Activated CD4-positive, alpha-beta T cell treated with anti-CD3 and anti-CD28 coated beads for 36 hours (primary cell): ENCODE results near the gene ECE2. TPM values are rescaled to one million over a fixed set of nuclear protein-coding genes. Genes with fewer than 3 reads are reported as not detected.

ENCODE experiments used
- ATAC-seq: fragments of 200-7000 bp; cut with Tn5 transposase; one replicate; pipeline ENCODE4 v1.10.0; 2021; ENCODE audit warnings: mild to moderate bottlenecking, moderate library complexity
- CTCF ChIA-PET: fragments of 350-600 bp; sonication (Branson Sonifier 250); formaldehyde crosslinking; loops from one replicate; lab custom pipeline; 2021; ENCODE audit warnings: antibody characterized with exemption; lab: Charles Lee
- POLR2A ChIA-PET: fragments of 350-600 bp; sonication (Branson Sonifier 250); formaldehyde crosslinking; loops from one replicate; lab custom pipeline; 2021; ENCODE audit warnings: antibody characterized with exemption, inconsistent platforms; lab: Charles Lee
- DNase-seq: peaks from one replicate; pipeline ENCODE4 v3.0.0-alpha.2; 2020
- H3K27ac Mint-ChIP-seq: one replicate; pipeline ENCODE4 v1.8.0; 2021; ENCODE audit warnings: mixed read lengths
- H3K27me3 Mint-ChIP-seq: one replicate; pipeline ENCODE4 v1.8.0; 2021; ENCODE audit warnings: mixed read lengths
- H3K36me3 Mint-ChIP-seq: one replicate; pipeline ENCODE4 v1.8.0; 2021; ENCODE audit warnings: low read depth, mixed read lengths
- H3K4me1 Mint-ChIP-seq: one replicate; pipeline ENCODE4 v1.8.0; 2021; ENCODE audit warnings: mixed read lengths
- H3K4me3 Mint-ChIP-seq: one replicate; pipeline ENCODE4 v1.8.0; 2021; ENCODE audit warnings: mild to moderate bottlenecking, moderate library complexity, mixed read lengths
- H3K9me3 Mint-ChIP-seq: one replicate; pipeline ENCODE4 v1.8.0; 2021; ENCODE audit warnings: low read depth, mixed read lengths
- intact Hi-C, 2 experiments: fragments of 100-400 bp; cut with DNase I in 1 of 2; cut with micrococcal nuclease in 1 of 2; formaldehyde crosslinking; loops; one replicate each; pipeline versions ENCODE4 v1.14.2 to v1.15.1; 2022 to 2024; cut with DNase I, micrococcal nuclease
- total RNA-seq, 2 experiments: library from RNA; stranded (reverse); gene quantifications; one replicate each; pipeline ENCODE4 v1.2.3, GENCODE V29; 2021

The ECE2 gene
- total RNA-seq, 2 experiments from 2014 or later: not detected

DNA sequence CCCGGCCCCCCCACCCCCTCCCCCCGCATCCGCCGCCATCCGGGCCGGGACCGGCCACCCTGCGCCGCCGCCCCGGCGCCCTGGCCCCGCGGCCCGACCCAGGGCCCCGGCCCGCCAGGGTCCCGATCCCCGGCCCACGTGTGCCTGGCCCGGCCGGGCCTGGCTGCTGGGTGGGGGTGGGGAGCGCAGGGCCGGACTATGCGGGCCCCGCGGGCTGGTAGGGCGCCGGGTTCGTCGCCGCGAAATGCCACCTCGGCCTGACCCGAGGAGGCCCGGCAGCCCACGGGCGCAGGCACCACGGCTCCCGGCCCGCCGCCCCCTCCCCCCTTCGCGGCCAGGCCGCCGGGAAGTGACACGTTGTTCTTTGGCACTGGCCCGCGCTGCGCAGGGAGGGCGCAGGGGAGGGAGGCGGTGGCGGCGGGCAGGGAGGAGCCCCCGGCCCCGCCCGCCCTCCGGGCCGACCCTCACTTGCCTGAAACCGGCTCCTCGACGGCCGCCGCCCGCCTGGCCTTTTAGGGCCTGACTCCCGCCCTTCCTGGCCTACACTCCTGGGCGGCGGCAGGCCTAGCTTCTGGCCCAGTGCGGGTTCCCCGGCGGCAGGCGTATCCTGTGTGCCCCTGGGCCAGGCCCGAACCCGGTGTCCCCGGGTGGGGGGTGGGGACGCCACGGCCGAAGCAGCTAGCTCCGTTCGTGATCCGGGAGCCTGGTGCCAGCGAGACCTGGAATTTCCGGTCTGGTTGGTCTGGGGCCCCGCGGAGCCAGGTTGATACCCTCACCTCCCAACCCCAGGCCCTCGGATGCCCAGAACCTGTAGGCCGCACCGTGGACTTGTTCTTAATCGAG, 39.1 kb downstream of the ECE2 start:
- POLR2A ChIA-PET: interaction anchor here (2.2 kb wide), 1 partner anchor 10 kb away, joined by 10 read pairs; no protein-coding TSS in a partner anchor
- H3K36me3 Mint-ChIP-seq: peaks cover 32% of the 10 kb centered on the region
- CTCF ChIA-PET: interaction anchor here (0.6 kb wide), 1 partner anchor 33 kb away, joined by 3 read pairs; no protein-coding TSS in a partner anchor

DNA sequence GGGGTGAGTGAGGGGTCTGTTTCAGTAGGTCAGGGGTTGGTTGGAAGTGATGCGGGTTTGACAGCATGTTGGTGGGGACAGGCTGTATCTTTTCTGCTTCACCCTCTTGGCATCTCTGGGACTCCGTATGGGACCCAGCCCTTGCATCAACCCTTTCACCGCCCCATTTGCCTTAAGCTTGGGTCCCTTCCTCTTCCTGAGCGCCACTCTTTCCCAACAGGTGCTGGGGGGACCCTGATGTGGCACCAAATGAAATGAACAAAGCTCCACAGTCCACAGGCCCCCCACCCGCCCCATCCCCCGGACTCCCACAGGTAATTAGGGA, 39.7 kb downstream of the ECE2 start:
- peak overlapping the region; percentile 84 for H3K4me3 Mint-ChIP-seq
- no peak for DNase-seq
- H3K36me3 Mint-ChIP-seq: peaks cover 34% of the 10 kb centered on the region
- peak overlapping the region; percentile 88 for H3K27ac Mint-ChIP-seq
- ChIA-PET CTCF (interaction anchor here (1.1 kb wide), 1 partner anchor 13 kb away, joined by 3 read pairs; no protein-coding TSS in a partner anchor), POLR2A (interaction anchor here (2.2 kb wide), 1 partner anchor 10 kb away, joined by 10 read pairs; no protein-coding TSS in a partner anchor)
- peak; percentile 6 for ATAC-seq
- no peaks in the 10 kb centered on the region for H3K9me3 Mint-ChIP-seq
- no peaks in the 10 kb centered on the region for H3K27me3 Mint-ChIP-seq
- intact Hi-C loops: loop anchor here (2.0 to 5.0 kb wide), 3 partner anchors 47 to 678 kb away; partner anchors contain the start of genes AP2M1 (in 1 of the 2) and KLHL24 (in 1 of the 2)
- H3K4me1 Mint-ChIP-seq: peaks cover 37% of the 10 kb centered on the region

More for the DNA sequence above, 39.1 kb downstream of the ECE2 start:
- ATAC-seq (peak; percentile 37), DNase-seq (peak; percentile 74)
- intact Hi-C loops: loop anchor here (1.0 to 5.0 kb wide), 9 partner anchors 16 to 678 kb away; partner anchors contain the start of genes AP2M1 (in 2 of the 2), EEF1AKMT4 (in 2 of the 2), PSMD2 (in 2 of the 2) and ABCF3 (in 1 of the 2)
- Mint-ChIP-seq H3K4me3 (peak overlapping the region; percentile 84), H3K4me1 (peaks cover 34% of the 10 kb centered on the region), H3K9me3 (no peaks in the 10 kb centered on the region), H3K27me3 (no peaks in the 10 kb centered on the region), H3K27ac (peak overlapping the region; percentile 88)

DNA sequence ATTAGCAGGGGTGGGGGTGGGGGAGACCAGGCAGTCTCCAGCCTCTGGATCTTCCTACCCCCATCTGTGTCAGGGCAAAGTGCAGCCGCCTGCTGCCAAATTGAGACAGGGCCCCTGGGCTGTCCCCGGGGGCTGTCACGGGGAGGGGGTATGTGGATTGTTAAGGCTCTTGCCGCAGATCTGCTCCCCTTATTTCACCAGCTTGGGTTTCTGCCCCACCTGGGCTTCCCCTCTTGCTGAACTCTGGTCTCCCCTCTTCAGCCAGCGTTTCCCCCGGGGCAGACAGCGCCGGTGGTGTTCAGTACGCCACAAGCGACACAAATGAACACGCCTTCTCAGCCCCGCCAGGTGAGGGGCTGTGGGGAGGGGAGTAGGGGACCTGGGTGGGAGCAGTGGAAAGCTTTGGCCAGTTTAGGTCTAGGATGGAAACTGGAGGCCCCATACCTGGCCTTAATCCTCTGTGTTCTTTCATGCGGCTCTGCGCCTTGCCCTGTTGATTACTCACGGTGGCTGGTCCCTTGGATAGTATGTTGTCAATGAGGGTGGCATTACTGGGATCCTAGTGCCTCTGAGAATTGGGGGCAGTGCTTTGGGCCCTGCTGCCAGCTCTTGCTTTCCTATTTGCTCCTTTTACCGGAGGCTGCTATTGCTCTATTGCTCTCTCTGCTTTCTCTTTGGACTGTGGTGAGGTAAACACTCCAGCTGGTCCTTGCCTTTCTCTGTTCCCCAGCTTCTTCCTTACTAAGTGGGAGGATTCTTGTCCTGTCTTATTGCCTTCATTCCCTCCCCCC, 40.2 kb downstream of the ECE2 start:
- no peaks in the 10 kb centered on the region for H3K9me3 Mint-ChIP-seq
- no peaks in the 10 kb centered on the region for H3K27me3 Mint-ChIP-seq
- POLR2A ChIA-PET: interaction anchor here (0.8 to 2.2 kb wide), 4 partner anchors 9 to 80 kb away, joined by 3 to 10 read pairs (median 4); no protein-coding TSS in a partner anchor
- H3K36me3 Mint-ChIP-seq: peaks cover 39% of the 10 kb centered on the region
- peak overlapping the region; percentile 84 for H3K4me3 Mint-ChIP-seq
- CTCF ChIA-PET: interaction anchor here (0.8 to 1.1 kb wide), 2 partner anchors 12 to 132 kb away, joined by 3 read pairs; no protein-coding TSS in a partner anchor
- peak overlapping the region; percentile 88 for H3K27ac Mint-ChIP-seq
- no peak for DNase-seq
- peaks cover 39% of the 10 kb centered on the region for H3K4me1 Mint-ChIP-seq
- no peak for ATAC-seq
- intact Hi-C loops: loop anchor here (1.0 to 5.0 kb wide), 4 partner anchors 18 to 679 kb away; partner anchors contain the start of genes AP2M1 (in 1 of the 2) and KLHL24 (in 1 of the 2)

DNA sequence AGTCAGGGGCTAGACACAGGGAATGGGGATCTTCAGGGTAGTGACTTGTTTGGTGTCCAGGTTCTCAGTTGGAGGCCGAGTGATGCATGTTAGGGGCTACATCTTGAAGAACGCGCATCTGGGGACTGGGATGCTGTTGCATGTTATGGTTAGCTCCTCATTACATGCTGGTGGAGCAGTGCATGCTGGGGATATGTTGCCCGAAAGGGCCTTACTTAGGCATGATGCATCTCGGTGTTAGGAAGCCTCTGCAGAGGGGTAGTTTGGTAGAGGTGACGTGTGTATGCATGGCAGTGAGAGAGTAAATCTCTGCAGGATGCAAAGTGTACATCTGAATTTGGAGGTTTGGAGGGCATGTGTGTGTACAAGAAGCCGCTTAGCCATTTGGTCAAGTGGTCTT, 41.0 kb downstream of the ECE2 start:
- peaks cover 39% of the 10 kb centered on the region for H3K4me1 Mint-ChIP-seq
- ATAC-seq (no peak), DNase-seq (no peak)
- H3K36me3 Mint-ChIP-seq: peaks cover 46% of the 10 kb centered on the region
- intact Hi-C loops: loop anchor here (1.0 to 5.0 kb wide), 3 partner anchors 18 to 679 kb away; partner anchors contain the start of genes AP2M1 (in 1 of the 2) and KLHL24 (in 1 of the 2)
- ChIA-PET POLR2A (interaction anchor here (0.8 to 2.2 kb wide), 4 partner anchors 8 to 80 kb away, joined by 3 to 10 read pairs (median 4); no protein-coding TSS in a partner anchor), CTCF (interaction anchor here (0.8 kb wide), 1 partner anchor 133 kb away, joined by 3 read pairs; no protein-coding TSS in a partner anchor)
- H3K27me3 Mint-ChIP-seq: no peaks in the 10 kb centered on the region
- H3K9me3 Mint-ChIP-seq: no peaks in the 10 kb centered on the region
- H3K27ac Mint-ChIP-seq: peak overlapping the region; percentile 88
- peak overlapping the region; percentile 84 for H3K4me3 Mint-ChIP-seq

DNA sequence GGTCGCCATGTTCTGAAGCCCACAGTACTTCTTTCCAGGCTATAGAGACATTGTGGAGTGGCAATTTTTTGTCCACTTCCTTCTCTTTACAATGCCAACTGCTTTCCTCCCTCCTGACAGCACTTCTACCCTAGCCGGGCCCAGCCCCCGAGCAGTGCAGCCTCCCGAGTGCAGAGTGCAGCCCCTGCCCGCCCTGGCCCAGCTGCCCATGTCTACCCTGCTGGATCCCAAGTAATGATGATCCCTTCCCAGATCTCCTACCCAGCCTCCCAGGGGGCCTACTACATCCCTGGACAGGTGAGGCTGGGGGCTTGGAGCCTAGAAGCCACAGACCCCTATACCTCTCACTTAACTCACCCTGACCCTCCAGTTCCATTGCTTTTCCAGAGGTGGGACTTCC, 41.4 kb downstream of the ECE2 start:
- peaks cover 49% of the 10 kb centered on the region for H3K36me3 Mint-ChIP-seq
- DNase-seq (no peak), ATAC-seq (no peak)
- ChIA-PET CTCF (no interaction called here), POLR2A (no interaction called here)
- H3K4me3 Mint-ChIP-seq: peak overlapping the region; percentile 84
- intact Hi-C loops: loop anchor here (5.0 kb wide), 2 partner anchors 145 to 680 kb away; partner anchors contain the start of genes AP2M1 (in 1 of the 2) and KLHL24 (in 1 of the 2)
- peaks cover 39% of the 10 kb centered on the region for H3K4me1 Mint-ChIP-seq
- H3K27me3 Mint-ChIP-seq: no peaks in the 10 kb centered on the region
- H3K9me3 Mint-ChIP-seq: no peaks in the 10 kb centered on the region
- peak overlapping the region; percentile 35 for H3K27ac Mint-ChIP-seq

DNA sequence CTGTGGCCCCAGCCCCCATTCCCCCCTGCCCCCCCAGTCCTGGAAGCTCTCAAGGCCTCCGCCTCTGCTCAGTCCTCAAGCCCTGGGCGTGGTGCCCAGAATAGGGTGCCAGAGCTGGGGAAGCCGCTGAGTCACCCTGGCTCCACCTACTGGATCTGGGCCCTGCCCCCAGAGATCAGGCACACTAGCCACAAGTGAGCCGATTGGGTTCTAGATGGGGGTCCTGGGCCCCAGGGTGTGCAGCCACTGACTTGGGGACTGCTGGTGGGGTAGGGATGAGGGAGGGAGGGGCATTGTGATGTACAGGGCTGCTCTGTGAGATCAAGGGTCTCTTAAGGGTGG, 44.3 kb downstream of the ECE2 start:
- Mint-ChIP-seq H3K9me3 (no peaks in the 10 kb centered on the region), H3K4me1 (peaks cover 54% of the 10 kb centered on the region), H3K4me3 (no peak overlapping the region), H3K27ac (peak overlapping the region; percentile 57), H3K36me3 (peaks cover 77% of the 10 kb centered on the region), H3K27me3 (no peaks in the 10 kb centered on the region)
- ATAC-seq (peak; percentile 78), DNase-seq (peak; percentile 76)
- intact Hi-C loops: no loop called here
- ChIA-PET POLR2A (interaction anchor here (0.6 kb wide), 1 partner anchor 17 kb away, joined by 3 read pairs; no protein-coding TSS in a partner anchor), CTCF (interaction anchor here (1.6 kb wide), 1 partner anchor 70 kb away, joined by 5 read pairs; the partner anchor contains the start of gene EEF1AKMT4)

DNA sequence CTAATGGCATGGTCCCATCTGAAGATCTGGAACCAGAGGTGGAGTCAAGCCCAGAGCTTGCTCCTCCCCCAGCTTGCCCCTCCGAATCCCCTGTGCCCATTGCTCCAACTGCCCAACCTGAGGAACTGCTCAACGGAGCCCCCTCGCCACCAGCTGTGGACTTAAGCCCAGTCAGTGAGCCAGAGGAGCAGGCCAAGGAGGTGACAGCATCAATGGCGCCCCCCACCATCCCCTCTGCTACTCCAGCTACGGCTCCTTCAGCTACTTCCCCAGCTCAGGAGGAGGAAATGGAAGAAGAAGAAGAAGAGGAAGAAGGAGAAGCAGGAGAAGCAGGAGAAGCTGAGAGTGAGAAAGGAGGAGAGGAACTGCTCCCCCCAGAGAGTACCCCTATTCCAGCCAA, 45.8 kb downstream of the ECE2 start:
- peak overlapping the region; percentile 39 for H3K27ac Mint-ChIP-seq
- peaks cover 58% of the 10 kb centered on the region for H3K4me1 Mint-ChIP-seq
- ChIA-PET POLR2A (no interaction called here), CTCF (no interaction called here)
- no peaks in the 10 kb centered on the region for H3K9me3 Mint-ChIP-seq
- DNase-seq (no peak), ATAC-seq (no peak)
- no peak overlapping the region for H3K4me3 Mint-ChIP-seq
- peaks cover 82% of the 10 kb centered on the region for H3K36me3 Mint-ChIP-seq
- intact Hi-C loops: no loop called here
- no peaks in the 10 kb centered on the region for H3K27me3 Mint-ChIP-seq

DNA sequence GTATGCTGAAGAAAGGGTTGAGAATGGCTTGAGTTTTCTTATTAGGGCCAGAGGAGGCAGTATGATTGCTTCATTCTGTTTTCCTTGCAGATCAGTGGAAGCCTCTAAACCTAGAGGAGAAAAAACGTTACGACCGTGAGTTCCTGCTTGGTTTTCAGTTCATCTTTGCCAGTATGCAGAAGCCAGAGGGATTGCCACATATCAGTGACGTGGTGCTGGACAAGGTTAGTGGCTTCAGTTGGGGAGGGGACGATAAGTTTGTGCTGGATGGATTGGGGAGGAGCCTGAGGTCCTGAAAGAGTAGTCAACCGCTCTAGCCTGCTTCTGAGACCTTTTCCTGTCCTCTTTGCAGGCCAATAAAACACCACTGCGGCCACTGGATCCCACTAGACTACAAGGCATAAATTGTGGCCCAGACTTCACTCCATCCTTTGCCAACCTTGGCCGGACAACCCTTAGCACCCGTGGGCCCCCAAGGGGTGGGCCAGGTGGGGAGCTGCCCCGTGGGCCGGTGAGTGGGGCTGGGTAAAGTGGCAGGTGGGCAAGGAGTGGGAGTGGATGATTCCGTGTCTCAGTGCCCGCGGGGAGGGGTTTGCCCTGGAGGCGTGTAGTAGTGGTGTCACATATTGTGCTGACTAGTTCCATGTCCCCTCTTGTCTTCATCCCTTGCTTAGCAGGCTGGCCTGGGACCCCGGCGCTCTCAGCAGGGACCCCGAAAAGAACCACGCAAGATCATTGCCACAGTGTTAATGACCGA, 47.1 kb downstream of the ECE2 start:
- peaks cover 45% of the 10 kb centered on the region for H3K4me1 Mint-ChIP-seq
- DNase-seq (no peak), ATAC-seq (no peak)
- H3K4me3 Mint-ChIP-seq: no peak overlapping the region
- ChIA-PET CTCF (no interaction called here), POLR2A (no interaction called here)
- H3K27ac Mint-ChIP-seq: peak overlapping the region; percentile 43
- no peaks in the 10 kb centered on the region for H3K9me3 Mint-ChIP-seq
- intact Hi-C loops: no loop called here
- peaks cover 82% of the 10 kb centered on the region for H3K36me3 Mint-ChIP-seq
- no peaks in the 10 kb centered on the region for H3K27me3 Mint-ChIP-seq

DNA sequence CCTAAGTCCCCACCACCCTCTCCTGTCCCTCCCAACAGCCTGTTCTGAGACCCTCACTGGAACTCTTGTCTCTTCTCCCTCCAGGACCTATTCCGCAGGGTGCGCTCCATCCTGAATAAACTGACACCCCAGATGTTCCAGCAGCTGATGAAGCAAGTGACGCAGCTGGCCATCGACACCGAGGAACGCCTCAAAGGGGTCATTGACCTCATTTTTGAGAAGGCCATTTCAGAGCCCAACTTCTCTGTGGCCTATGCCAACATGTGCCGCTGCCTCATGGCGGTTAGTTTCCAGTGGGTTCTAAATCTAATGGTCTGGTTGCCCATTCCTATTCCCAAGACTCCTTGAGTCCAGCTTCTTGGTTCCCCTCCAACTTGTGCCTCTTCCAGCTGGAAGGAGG, 47.9 kb downstream of the ECE2 start:
- Mint-ChIP-seq H3K9me3 (no peaks in the 10 kb centered on the region), H3K27me3 (no peaks in the 10 kb centered on the region), H3K4me1 (peaks cover 45% of the 10 kb centered on the region), H3K36me3 (peaks cover 87% of the 10 kb centered on the region), H3K4me3 (no peak overlapping the region), H3K27ac (peak overlapping the region; percentile 31)
- ATAC-seq (no peak), DNase-seq (no peak)
- intact Hi-C loops: no loop called here
- ChIA-PET CTCF (interaction anchor here (0.7 to 1.0 kb wide), 2 partner anchors 30 to 222 kb away, joined by 3 read pairs; no protein-coding TSS in a partner anchor), POLR2A (interaction anchor here (2.5 kb wide), 1 partner anchor 8 kb away, joined by 10 read pairs; no protein-coding TSS in a partner anchor)

DNA sequence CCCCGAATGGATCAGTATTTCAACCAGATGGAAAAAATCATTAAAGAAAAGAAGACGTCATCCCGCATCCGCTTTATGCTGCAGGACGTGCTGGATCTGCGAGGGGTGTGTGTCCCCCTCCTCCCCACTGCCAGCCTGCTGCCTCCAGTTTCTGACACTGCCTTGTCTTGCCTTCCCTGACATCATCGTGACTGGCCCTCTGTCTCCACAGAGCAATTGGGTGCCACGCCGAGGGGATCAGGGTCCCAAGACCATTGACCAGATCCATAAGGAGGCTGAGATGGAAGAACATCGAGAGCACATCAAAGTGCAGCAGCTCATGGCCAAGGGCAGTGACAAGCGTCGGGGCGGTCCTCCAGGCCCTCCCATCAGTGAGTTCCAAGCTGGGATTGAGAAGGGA, 49.4 kb downstream of the ECE2 start:
- peak overlapping the region; percentile 65 for H3K27ac Mint-ChIP-seq
- intact Hi-C loops: no loop called here
- CTCF ChIA-PET: interaction anchor here (1.0 to 1.4 kb wide), 3 partner anchors 13 to 28 kb away, joined by 3 to 4 read pairs (median 4); no protein-coding TSS in a partner anchor

More for the DNA sequence above, 49.4 kb downstream of the ECE2 start:
- peaks cover 94% of the 10 kb centered on the region for H3K36me3 Mint-ChIP-seq
- no peaks in the 10 kb centered on the region for H3K9me3 Mint-ChIP-seq
- DNase-seq (no peak), ATAC-seq (no peak)
- POLR2A ChIA-PET: interaction anchor here (0.7 to 2.5 kb wide), 5 partner anchors 9 to 82 kb away, joined by 3 to 10 read pairs (median 3); no protein-coding TSS in a partner anchor
- no peak overlapping the region for H3K4me3 Mint-ChIP-seq
- peaks cover 42% of the 10 kb centered on the region for H3K4me1 Mint-ChIP-seq
- H3K27me3 Mint-ChIP-seq: no peaks in the 10 kb centered on the region
